Upper lobe of right lung (tissue), 1 donor: Measurements from ENCODE around the gene NUDT1. TPM values are rescaled to one million over a fixed set of nuclear protein-coding genes. Genes with fewer than 3 reads are reported as not detected.

Experiments
- ATAC-seq: fragments of 200-7000 bp; cut with Tn5 transposase; one replicate; pipeline ENCODE4 v1.9.1; 2020; ENCODE audit warnings: mild to moderate bottlenecking, moderate library complexity
- DNase-seq: peaks from one replicate; pipeline ENCODE4 v3.0.0-alpha.2; 2020
- H3K27ac ChIP-seq: fragments of 200-600 bp; one replicate; pipeline ENCODE4 v1.8.0; 2022
- H3K27me3 ChIP-seq: fragments of 200-600 bp; one replicate; pipeline ENCODE4 v1.8.0; 2022; ENCODE audit warnings: mild to moderate bottlenecking
- H3K36me3 ChIP-seq: fragments of 200-600 bp; one replicate; pipeline ENCODE4 v1.8.0; 2022
- H3K4me1 ChIP-seq: fragments of 200-600 bp; one replicate; pipeline ENCODE4 v1.8.0; 2022
- H3K4me3 ChIP-seq: fragments of 200-600 bp; one replicate; pipeline ENCODE4 v1.8.0; 2022; ENCODE audit warnings: mild to moderate bottlenecking
- H3K9me3 ChIP-seq: fragments of 200-600 bp; one replicate; pipeline ENCODE4 v1.8.0; 2022
- CTCF ChIP-seq: fragments of 200-600 bp; IDR thresholded peaks from one replicate; pipeline ENCODE4 v1.8.0; 2022; ENCODE audit warnings: antibody characterized with exemption
- intact Hi-C: fragments of 100-400 bp; cut with DNase I; formaldehyde crosslinking; loops from one replicate; pipeline ENCODE4 v1.11.0; 2022
- total RNA-seq: library from RNA; stranded (reverse); fragmentation: NEBNext Ultra II Directional; extraction: Animal tissue kit (Norgen Biotek cat#: 25700); gene quantifications from one replicate; pipeline ENCODE4 v1.2.1, GENCODE V29; 2021
- donor health status: DM: no; HTN: yes; CAD: no; lungs with severe emphysema.

The NUDT1 gene
- total RNA-seq, 1 donor from 2014 or later: 13.2 TPM

DNA sequence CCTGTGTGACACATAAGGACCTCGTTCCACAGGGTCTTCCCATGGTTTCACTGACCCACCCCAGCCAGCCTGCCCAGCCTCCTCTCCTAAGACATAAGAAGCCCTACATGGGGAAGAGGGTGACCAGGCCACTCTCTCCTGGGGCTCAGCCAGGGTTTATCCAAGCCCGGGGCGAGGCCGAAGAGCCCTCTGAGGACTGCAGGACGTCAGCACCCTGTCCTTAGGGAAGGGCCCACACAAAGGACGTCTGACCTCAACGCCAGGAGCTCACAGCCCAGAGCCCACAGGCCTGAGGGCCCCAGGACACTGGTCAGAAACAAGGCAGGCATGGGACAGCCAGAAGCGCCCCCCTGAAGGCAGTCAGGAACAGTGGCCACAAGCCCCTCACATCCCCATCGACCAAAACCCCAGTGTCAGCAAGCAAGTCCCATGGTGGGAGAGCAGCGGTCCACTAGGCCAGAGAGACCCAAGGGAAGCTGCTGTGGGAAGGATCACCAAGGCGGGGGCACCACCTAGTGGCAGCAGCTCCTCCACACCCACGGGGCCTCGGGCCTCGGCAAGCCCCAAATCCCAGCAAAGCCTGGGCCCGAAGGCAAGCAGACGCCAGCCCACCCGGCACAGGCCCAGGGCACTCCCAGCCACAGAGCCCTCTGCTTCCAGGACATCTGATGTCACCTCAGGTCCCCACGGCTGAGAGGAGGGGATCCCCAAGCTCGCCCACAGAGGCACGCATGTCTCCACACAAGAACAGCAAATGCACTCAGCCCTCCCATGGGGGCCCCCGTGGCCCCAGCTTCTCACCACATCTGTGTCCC lies 32.7 kb upstream of the NUDT1 start:
- H3K27me3 ChIP-seq: no peaks in the 10 kb centered on the region
- peak; percentile 73 for TF ChIP-seq CTCF
- peaks cover 50% of the 10 kb centered on the region for H3K36me3 ChIP-seq
- ATAC-seq: peak; percentile 87
- intact Hi-C loops: no loop called here
- H3K27ac ChIP-seq: no peak overlapping the region
- peaks cover 4% of the 10 kb centered on the region for H3K4me1 ChIP-seq
- peak; percentile 83 for DNase-seq
- no peaks in the 10 kb centered on the region for H3K9me3 ChIP-seq
- H3K4me3 ChIP-seq: no peak overlapping the region

GRCh38 chr7:2209961-2210323 lies 32.1 kb upstream of the NUDT1 start:
- Histone ChIP-seq H3K36me3 (peaks cover 56% of the 10 kb centered on the region), H3K9me3 (no peaks in the 10 kb centered on the region), H3K27ac (no peak overlapping the region), H3K4me3 (no peak overlapping the region), H3K27me3 (no peaks in the 10 kb centered on the region), H3K4me1 (peaks cover 4% of the 10 kb centered on the region)
- intact Hi-C loops: no loop called here
- ATAC-seq (no peak), DNase-seq (peak; percentile 25)
- no peak for TF ChIP-seq CTCF

DNA sequence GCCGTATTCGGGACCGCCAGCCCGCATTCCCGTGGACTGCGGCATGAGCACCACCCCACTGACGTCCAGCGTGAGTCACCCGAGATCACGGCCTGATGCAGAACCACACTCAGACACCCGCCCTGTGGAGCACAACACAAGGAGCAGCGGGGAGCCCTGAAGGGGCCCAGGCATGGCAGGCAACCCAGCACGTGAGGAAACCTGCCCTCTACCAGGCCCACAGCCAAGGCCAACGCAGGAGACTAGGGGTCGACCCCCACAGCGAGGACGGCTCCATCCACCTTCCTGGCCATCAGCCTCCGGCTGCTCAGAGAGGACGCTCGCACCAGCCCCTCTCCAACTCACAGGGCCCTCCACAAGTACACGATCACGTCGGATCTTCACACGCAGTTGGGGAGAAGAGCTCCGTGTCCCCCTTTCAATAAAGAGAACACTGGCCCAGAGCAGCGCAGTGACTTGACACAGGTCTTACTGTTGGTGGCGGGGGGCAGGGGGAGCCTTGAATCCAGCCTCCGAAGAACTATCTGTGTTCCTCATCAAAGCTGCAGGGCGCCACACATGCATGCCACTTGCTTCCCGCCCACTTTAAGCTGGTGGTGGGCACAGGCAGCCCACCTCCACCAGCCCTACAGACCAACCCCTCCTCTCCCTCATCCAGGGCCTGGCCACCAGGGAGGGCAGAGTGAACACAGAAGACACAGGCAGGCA lies 31.3 kb upstream of the NUDT1 start:
- intact Hi-C loops: no loop called here
- peak; percentile 49 for DNase-seq

GRCh38 chr7:2211259-2211880 lies 30.7 kb upstream of the NUDT1 start:
- intact Hi-C loops: no loop called here
- H3K27me3 ChIP-seq: no peaks in the 10 kb centered on the region
- TF ChIP-seq CTCF: no peak
- no peak overlapping the region for H3K4me3 ChIP-seq
- ATAC-seq (no peak), DNase-seq (peak; percentile 62)
- H3K4me1 ChIP-seq: no peaks in the 10 kb centered on the region
- H3K27ac ChIP-seq: no peak overlapping the region
- H3K9me3 ChIP-seq: no peaks in the 10 kb centered on the region
- peaks cover 70% of the 10 kb centered on the region for H3K36me3 ChIP-seq

More for the DNA sequence above, 31.3 kb upstream of the NUDT1 start:
- no peak for ATAC-seq
- no peak overlapping the region for H3K27ac ChIP-seq
- H3K36me3 ChIP-seq: peaks cover 63% of the 10 kb centered on the region
- no peaks in the 10 kb centered on the region for H3K9me3 ChIP-seq
- H3K4me3 ChIP-seq: no peak overlapping the region
- no peaks in the 10 kb centered on the region for H3K27me3 ChIP-seq
- no peak for TF ChIP-seq CTCF
- H3K4me1 ChIP-seq: no peaks in the 10 kb centered on the region

DNA sequence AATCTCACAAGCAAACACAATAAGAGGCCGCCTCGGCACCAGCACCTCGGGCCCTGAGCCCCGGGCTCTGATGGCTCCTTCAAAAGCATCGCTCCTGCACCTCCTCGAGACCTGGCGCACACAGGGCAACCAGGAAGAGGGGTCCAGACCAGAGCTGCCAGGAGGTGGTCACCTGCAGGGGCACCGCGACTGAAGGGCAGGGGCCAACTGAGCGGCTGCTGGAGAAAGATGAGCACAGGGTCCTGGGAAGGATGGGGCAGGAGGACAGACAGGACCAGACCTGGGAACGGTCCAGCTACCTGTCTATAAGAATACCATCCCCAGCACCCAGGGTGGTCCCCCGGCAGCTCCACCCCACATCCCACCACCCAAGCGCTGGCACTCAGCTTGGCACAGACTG lies 30.1 kb upstream of the NUDT1 start:
- no peak overlapping the region for H3K27ac ChIP-seq
- H3K4me3 ChIP-seq: no peak overlapping the region
- H3K36me3 ChIP-seq: peaks cover 72% of the 10 kb centered on the region
- ATAC-seq (no peak), DNase-seq (peak; percentile 41)
- no peak for TF ChIP-seq CTCF
- intact Hi-C loops: no loop called here
- no peaks in the 10 kb centered on the region for H3K9me3 ChIP-seq
- H3K4me1 ChIP-seq: no peaks in the 10 kb centered on the region
- no peaks in the 10 kb centered on the region for H3K27me3 ChIP-seq
